Activated T-cell treated with anti-CD3 and anti-CD28 coated beads, Interleukin-2, amount 50 U/mL, for 72 hours (primary cell): ENCODE data around the gene VN1R5. TPM values are rescaled to one million over a fixed set of nuclear protein-coding genes. Genes with fewer than 3 reads are reported as not detected.
"Not testable (repeated sequence)": the region's sequence is repeated elsewhere in the genome, so short reads cannot be mapped to it uniquely, and the experiment has no call there.

Experiments
- ATAC-seq, 2 donors: fragments of 150-1000 bp; cut with Tn5 transposase; replicated peaks in 1 of 2; 2 replicates each; pipeline ENCODE4 v1.10.0; 2021; ENCODE audit warnings: moderate library complexity in 2 of 2, mild to moderate bottlenecking in 1 of 2
- DNase-seq, 2 donors: peaks; one replicate each; pipeline ENCODE4 v3.0.0; 2021 to 2022; ENCODE audit warnings: mixed read lengths in 1 of 2
- H3K27ac Mint-ChIP-seq: one replicate; pipeline ENCODE4 v1.8.0; 2022; ENCODE audit warnings: mild to moderate bottlenecking, moderate library complexity, mixed read lengths
- H3K27me3 Mint-ChIP-seq: one replicate; pipeline ENCODE4 v1.8.0; 2022; ENCODE audit warnings: low read depth, mixed read lengths
- H3K36me3 Mint-ChIP-seq, 2 donors: one replicate each; pipeline ENCODE4 v1.8.0; 2022; ENCODE audit warnings: mixed read lengths in 2 of 2, mild to moderate bottlenecking in 1 of 2; ENCODE audit not compliant: insufficient read depth in 2 of 2
- H3K4me1 Mint-ChIP-seq: one replicate; pipeline ENCODE4 v1.8.0; 2022; ENCODE audit warnings: low read depth, mixed read lengths
- H3K4me3 Mint-ChIP-seq, 2 donors: one replicate each; pipeline ENCODE4 v1.8.0; 2022; ENCODE audit warnings: mild to moderate bottlenecking in 2 of 2, mixed read lengths in 2 of 2, moderate library complexity in 2 of 2
- H3K9me3 Mint-ChIP-seq, 2 donors: one replicate each; pipeline ENCODE4 v1.8.0; 2022; ENCODE audit warnings: mixed read lengths in 2 of 2
- total RNA-seq, 2 donors: library from RNA; stranded (reverse); gene quantifications; one replicate each; pipeline ENCODE4 v1.2.3, GENCODE V29; 2022

VN1R5 gene
- not detected for total RNA-seq

DNA sequence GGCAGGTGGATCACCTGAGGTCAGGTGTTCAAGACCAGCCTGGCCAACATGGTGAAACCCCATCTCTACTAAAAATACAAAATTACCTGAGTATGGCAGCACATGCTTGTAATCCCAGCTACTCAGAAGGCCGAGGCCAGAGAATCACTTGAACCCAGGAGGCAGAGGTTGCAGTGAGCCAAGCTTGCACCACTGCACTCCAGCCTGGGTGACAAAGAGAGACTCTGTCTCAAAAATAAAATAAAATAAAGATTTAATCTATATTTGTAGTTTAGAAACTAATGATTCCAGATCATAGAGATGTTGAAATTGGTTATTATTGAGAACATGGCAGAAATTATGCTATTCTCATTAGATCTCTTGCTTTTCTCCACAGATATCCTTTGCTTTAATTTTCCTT, at the start of gene VN1R5:
Gene VN1R5, plus strand, starts transcription at position 301 of the 400 bp plus-strand sequence.
- not testable (repeated sequence) for H3K27ac Mint-ChIP-seq, H3K36me3 Mint-ChIP-seq, H3K9me3 Mint-ChIP-seq, H3K27me3 Mint-ChIP-seq, ATAC-seq, H3K4me3 Mint-ChIP-seq, H3K4me1 Mint-ChIP-seq, DNase-seq

DNA sequence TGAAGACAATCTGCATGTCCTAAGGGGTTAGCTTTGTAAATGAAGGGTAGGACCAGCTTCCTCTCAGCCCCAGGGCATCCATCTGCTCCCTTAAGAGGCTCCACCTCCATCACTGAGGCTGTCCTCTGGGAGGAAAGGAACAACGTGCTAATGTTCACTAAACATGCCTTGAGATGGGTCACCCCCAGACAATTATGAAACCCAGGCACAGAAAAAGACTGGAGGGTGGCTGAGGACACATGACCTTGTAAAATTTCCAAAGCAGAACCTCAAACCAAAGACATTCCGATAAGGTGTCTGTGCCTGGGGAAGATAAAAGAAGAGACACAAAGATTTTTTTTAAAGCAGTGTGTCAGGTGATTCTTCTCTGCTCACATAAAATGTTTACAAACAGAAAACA, 46.5 kb upstream of the VN1R5 start:
- H3K27me3 Mint-ChIP-seq = no peaks in the 10 kb centered on the region
- peak overlapping the region; percentile 93 to 96 for H3K4me3 Mint-ChIP-seq
- no peak for ATAC-seq
- H3K9me3 Mint-ChIP-seq = peaks cover 0 to 2% of the 10 kb centered on the region in 2 donors
- H3K36me3 Mint-ChIP-seq = peaks cover 11 to 22% of the 10 kb centered on the region in 2 donors
- no peak for DNase-seq
- peaks cover 67% of the 10 kb centered on the region for H3K4me1 Mint-ChIP-seq
- peak overlapping the region; percentile 82 for H3K27ac Mint-ChIP-seq

DNA sequence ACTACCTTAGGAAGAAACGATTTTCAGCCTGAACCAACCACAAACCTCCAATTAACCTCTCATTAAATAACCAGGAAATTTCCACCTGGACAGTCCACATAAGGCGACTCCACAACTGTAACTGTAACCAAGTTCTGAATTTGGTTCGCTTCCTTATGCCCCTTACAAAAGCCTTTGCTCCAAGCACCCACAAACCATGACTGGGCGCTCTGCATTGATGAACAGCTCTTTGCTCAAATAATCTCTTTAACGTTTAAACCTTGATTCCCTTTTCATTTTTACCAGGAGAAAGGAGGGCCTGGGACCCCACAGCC, 45.9 kb upstream of the VN1R5 start:
- Mint-ChIP-seq H3K9me3 (peaks cover under 1 to 2% of the 10 kb centered on the region in 2 donors), H3K27me3 (no peaks in the 10 kb centered on the region), H3K36me3 (peaks cover 11 to 22% of the 10 kb centered on the region in 2 donors), H3K27ac (peak overlapping the region; percentile 82), H3K4me3 (peak overlapping the region; percentile 93 to 96), H3K4me1 (peaks cover 67% of the 10 kb centered on the region)
- no peak for DNase-seq
- ATAC-seq = peak in 1 of 2 donors; percentile 14

GRCh38 chr1:247210376-247211117, 45.3 kb upstream of the VN1R5 start:
- peak overlapping the region; percentile 93 for H3K27ac Mint-ChIP-seq
- ATAC-seq (peak; percentile 98 to 99), DNase-seq (peak; percentile 98)
- H3K9me3 Mint-ChIP-seq = peaks cover 2% of the 10 kb centered on the region in 2 donors
- peaks cover 67% of the 10 kb centered on the region for H3K4me1 Mint-ChIP-seq
- peak overlapping the region; percentile 93 to 96 for H3K4me3 Mint-ChIP-seq
- H3K36me3 Mint-ChIP-seq = peaks cover 11 to 22% of the 10 kb centered on the region in 2 donors
- no peaks in the 10 kb centered on the region for H3K27me3 Mint-ChIP-seq

DNA sequence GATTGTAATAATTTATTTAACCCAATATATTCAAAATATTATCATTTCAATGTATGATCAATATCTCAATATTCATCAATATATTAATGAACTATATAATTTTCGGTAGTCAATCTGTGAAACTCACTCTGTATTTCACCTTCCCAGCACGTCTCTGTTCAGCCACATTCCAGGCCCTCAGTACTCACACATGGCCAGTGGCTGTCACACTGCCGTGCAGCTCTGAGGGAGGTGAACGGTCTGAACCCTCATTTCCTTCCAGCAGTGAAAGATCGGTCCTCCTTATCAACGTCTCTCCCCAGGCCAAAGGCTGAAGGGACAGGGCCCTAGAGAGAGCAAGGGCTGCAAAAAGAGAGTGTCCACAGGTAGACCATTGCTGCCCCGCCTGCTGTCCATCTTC, 44.5 kb upstream of the VN1R5 start:
- Mint-ChIP-seq H3K4me1 (peaks cover 61% of the 10 kb centered on the region), H3K27ac (peak overlapping the region; percentile 9), H3K4me3 (peak overlapping the region; percentile 11 to 59), H3K9me3 (peaks cover 0 to 2% of the 10 kb centered on the region in 2 donors), H3K36me3 (peaks cover 8 to 16% of the 10 kb centered on the region in 2 donors), H3K27me3 (no peaks in the 10 kb centered on the region)
- ATAC-seq (no peak), DNase-seq (no peak)

DNA sequence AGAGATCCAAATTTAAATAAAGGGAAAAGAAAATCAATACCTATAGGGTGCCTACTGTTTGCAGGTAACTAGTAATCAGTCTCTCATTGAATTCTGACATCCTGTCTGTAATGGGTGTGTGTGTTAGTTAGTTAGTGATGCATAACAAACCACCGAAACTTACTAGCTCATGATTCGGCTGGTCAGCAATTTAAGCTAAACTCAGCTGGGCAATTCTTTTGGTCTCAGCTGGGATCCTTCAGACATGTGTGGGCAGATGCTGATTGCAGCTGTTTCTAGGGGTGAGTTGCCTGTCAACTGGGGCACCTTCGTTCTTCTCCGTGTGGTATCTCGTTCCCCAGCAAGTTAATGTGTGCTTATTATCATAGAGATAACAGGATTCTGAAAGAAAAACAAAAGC, 43.9 kb upstream of the VN1R5 start:
- no peak for DNase-seq
- peaks cover 0 to 2% of the 10 kb centered on the region in 2 donors for H3K9me3 Mint-ChIP-seq
- ATAC-seq = no peak
- peaks cover 8 to 16% of the 10 kb centered on the region in 2 donors for H3K36me3 Mint-ChIP-seq
- no peaks in the 10 kb centered on the region for H3K27me3 Mint-ChIP-seq
- peaks cover 60% of the 10 kb centered on the region for H3K4me1 Mint-ChIP-seq
- no peak overlapping the region for H3K27ac Mint-ChIP-seq
- peak overlapping the region in 1 of 2 donors; percentile 59 for H3K4me3 Mint-ChIP-seq

- H3K4me1 Mint-ChIP-seq = peaks cover 51% of the 10 kb centered on the region
- ATAC-seq (no peak), DNase-seq (no peak)
- no peaks in the 10 kb centered on the region for H3K27me3 Mint-ChIP-seq
- peaks cover 3 to 9% of the 10 kb centered on the region in 2 donors for H3K36me3 Mint-ChIP-seq
- no peak overlapping the region for H3K27ac Mint-ChIP-seq
- peak overlapping the region in 1 of 2 donors; percentile 59 for H3K4me3 Mint-ChIP-seq
- peaks cover 0 to 2% of the 10 kb centered on the region in 2 donors for H3K9me3 Mint-ChIP-seq
These were observed 43.0 kb upstream of the VN1R5 start for GRCh38 chr1:247212627-247213617.

DNA sequence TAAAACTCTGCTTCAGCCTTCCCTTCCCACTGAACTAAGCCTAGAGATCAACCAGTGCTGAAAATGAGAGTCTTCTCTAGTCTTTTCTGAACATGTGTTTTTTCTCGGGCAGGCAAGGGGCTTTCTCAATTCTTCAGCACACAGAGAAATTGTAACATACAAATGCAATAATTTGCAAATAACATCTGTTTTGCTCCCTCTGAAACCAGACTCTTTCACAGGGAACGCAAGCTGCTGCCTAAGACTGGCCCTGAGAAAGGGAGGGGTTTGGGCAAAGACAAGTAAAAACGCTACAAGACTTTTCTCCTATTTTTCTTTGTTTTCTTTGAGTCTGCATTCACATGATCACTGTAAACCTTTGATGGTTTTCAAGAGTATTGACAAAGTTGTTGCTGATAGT, 39.6 kb upstream of the VN1R5 start:
- H3K36me3 Mint-ChIP-seq = no peaks in the 10 kb centered on the region
- peaks cover 0 to 5% of the 10 kb centered on the region in 2 donors for H3K9me3 Mint-ChIP-seq
- peak overlapping the region; percentile 42 to 46 for H3K4me3 Mint-ChIP-seq
- DNase-seq (no peak), ATAC-seq (no peak)
- H3K4me1 Mint-ChIP-seq = peaks cover 27% of the 10 kb centered on the region
- no peak overlapping the region for H3K27ac Mint-ChIP-seq
- no peaks in the 10 kb centered on the region for H3K27me3 Mint-ChIP-seq

- peaks cover 0 to 2% of the 10 kb centered on the region in 2 donors for H3K36me3 Mint-ChIP-seq
- DNase-seq (no peak), ATAC-seq (no peak)
- H3K4me3 Mint-ChIP-seq = no peak overlapping the region
- H3K4me1 Mint-ChIP-seq = peaks cover 8% of the 10 kb centered on the region
- H3K9me3 Mint-ChIP-seq = peaks cover 2 to 5% of the 10 kb centered on the region in 2 donors
- H3K27me3 Mint-ChIP-seq = no peaks in the 10 kb centered on the region
- no peak overlapping the region for H3K27ac Mint-ChIP-seq
These were observed 37.7 kb upstream of the VN1R5 start for GRCh38 chr1:247218121-247218651.

GRCh38 chr1:247220280-247220679, 35.6 kb upstream of the VN1R5 start:
- H3K4me3 Mint-ChIP-seq, DNase-seq, H3K27ac Mint-ChIP-seq, H3K27me3 Mint-ChIP-seq, H3K4me1 Mint-ChIP-seq, ATAC-seq, H3K36me3 Mint-ChIP-seq: not testable (repeated sequence)
- peaks cover 6 to 13% of the 10 kb centered on the region in 2 donors for H3K9me3 Mint-ChIP-seq

- Mint-ChIP-seq H3K27me3 (no peaks in the 10 kb centered on the region), H3K27ac (no peak overlapping the region), H3K9me3 (peaks cover 8 to 15% of the 10 kb centered on the region in 2 donors), H3K36me3 (peaks cover 4 to 11% of the 10 kb centered on the region in 2 donors), H3K4me3 (no peak overlapping the region), H3K4me1 (no peaks in the 10 kb centered on the region)
- DNase-seq (no peak), ATAC-seq (no peak)
These were observed 33.0 kb upstream of the VN1R5 start for GRCh38 chr1:247222840-247223239.

DNA sequence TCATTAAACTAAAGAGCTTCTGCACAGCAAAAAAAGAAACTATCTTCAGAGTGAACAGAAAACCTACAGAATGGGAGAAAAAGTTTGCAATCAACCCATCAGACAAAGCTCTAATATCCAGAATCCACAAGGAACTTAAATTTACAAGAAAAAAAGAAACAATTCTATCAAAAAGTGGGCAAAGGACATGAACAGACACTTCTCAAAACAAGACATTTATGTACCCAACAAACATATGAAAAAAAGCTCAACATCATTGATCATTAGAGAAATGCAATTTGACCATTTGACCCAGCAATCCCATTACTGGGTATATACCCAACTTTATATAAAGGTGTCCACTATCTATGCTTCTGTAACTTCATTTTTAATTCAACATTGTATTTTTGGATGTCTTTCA, 31.1 kb upstream of the VN1R5 start:
- H3K9me3 Mint-ChIP-seq = peaks cover 13 to 14% of the 10 kb centered on the region in 2 donors
- ATAC-seq (no peak), DNase-seq (no peak)
- H3K4me1 Mint-ChIP-seq = no peaks in the 10 kb centered on the region
- H3K27me3 Mint-ChIP-seq = no peaks in the 10 kb centered on the region
- H3K36me3 Mint-ChIP-seq = peaks cover 5 to 18% of the 10 kb centered on the region in 2 donors
- no peak overlapping the region for H3K4me3 Mint-ChIP-seq
- no peak overlapping the region for H3K27ac Mint-ChIP-seq

GRCh38 chr1:247228133-247228532, 27.7 kb upstream of the VN1R5 start:
- no peak overlapping the region for H3K27ac Mint-ChIP-seq
- H3K4me1 Mint-ChIP-seq = no peaks in the 10 kb centered on the region
- H3K36me3 Mint-ChIP-seq = peaks cover 3 to 18% of the 10 kb centered on the region in 2 donors
- peaks cover 16% of the 10 kb centered on the region for H3K27me3 Mint-ChIP-seq
- no peak for ATAC-seq
- H3K4me3 Mint-ChIP-seq = no peak overlapping the region
- H3K9me3 Mint-ChIP-seq = peaks cover 11 to 14% of the 10 kb centered on the region in 2 donors
- no peak for DNase-seq
